PC-3 (cell line): ENCODE results near the gene SEMA4B. TPM values are rescaled to one million over a fixed set of nuclear protein-coding genes. Genes with fewer than 3 reads are reported as not detected.
A peak's percentile ranks its signal among the peaks of the same experiment; 100 is the strongest.

Experiments used
- ATAC-seq: fragments of 200-7000 bp; cut with Tn5 transposase; 2 replicates; pipeline ENCODE4 v1.9.1; 2020; ENCODE audit warnings: mild to moderate bottlenecking, moderate library complexity
- BruUV-seq: library from RNA; stranded (reverse); fragments of 400-500 nt; replicated peaks from 2 replicates; lab custom pipeline; 2021; lab: Mats Ljungman, UMichigan
- CTCF ChIA-PET: fragments of 300-600 bp; sonication (Branson Sonifier 250); formaldehyde crosslinking; loops from one replicate; lab custom pipeline; 2022; ENCODE audit warnings: antibody characterized with exemption; lab: Charles Lee
- POLR2A ChIA-PET: fragments of 300-600 bp; sonication (Branson Sonifier 250); formaldehyde crosslinking; loops from one replicate; lab custom pipeline; 2022; ENCODE audit warnings: antibody characterized with exemption; ENCODE audit not compliant: unreplicated experiment; lab: Charles Lee
- DNase-seq: peaks from one replicate; pipeline ENCODE4 v3.0.0-alpha.2; 2015
- H2AFZ ChIP-seq: fragments of 300-600 bp; sonication (generic); 2 replicates; pipeline ENCODE4 v1.6.0; 2016; ENCODE audit warnings: antibody characterized with exemption, low read length
- H3F3A ChIP-seq: fragments of 300-600 bp; sonication (generic); one replicate; pipeline ENCODE4 v1.6.0; 2017; ENCODE audit warnings: antibody characterized with exemption, low read length, control low read depth, mild to moderate bottlenecking; ENCODE audit not compliant: unreplicated experiment
- H3K27ac ChIP-seq: fragments of 300-600 bp; sonication (generic); 2 replicates; pipeline ENCODE4 v1.5.1; 2016; ENCODE audit warnings: mild to moderate bottlenecking, low read length
- H3K27me3 ChIP-seq: fragments of 300-600 bp; sonication (generic); 2 replicates; pipeline ENCODE4 v1.6.1; 2016; ENCODE audit warnings: low read length, mixed read lengths
- H3K36me3 ChIP-seq: fragments of 300-600 bp; sonication (generic); 2 replicates; pipeline ENCODE4 v1.6.1; 2016; ENCODE audit warnings: low read depth, mixed run types, low read length, mixed read lengths
- H3K4me1 ChIP-seq: fragments of 300-600 bp; sonication (generic); 2 replicates; pipeline ENCODE4 v1.5.1; 2016; ENCODE audit warnings: low read length; ENCODE audit not compliant: insufficient read depth
- H3K4me2 ChIP-seq: fragments of 300-600 bp; sonication (generic); 2 replicates; pipeline ENCODE4 v1.6.0; 2016; ENCODE audit warnings: low read length
- H3K4me3 ChIP-seq: fragments of 300-600 bp; sonication (generic); 2 replicates; pipeline ENCODE4 v1.5.1; 2016; ENCODE audit warnings: mild to moderate bottlenecking, low read length, mixed read lengths
- H3K79me2 ChIP-seq: fragments of 300-600 bp; sonication (generic); 2 replicates; pipeline ENCODE4 v1.6.1; 2017; ENCODE audit warnings: low read length, mixed read lengths
- H3K9ac ChIP-seq: fragments of 300-600 bp; sonication (generic); 2 replicates; pipeline ENCODE4 v1.6.0; 2016; ENCODE audit warnings: mild to moderate bottlenecking, low read length
- H3K9me2 ChIP-seq: fragments of 300-600 bp; sonication (generic); replicated peaks from 2 replicates; pipeline ENCODE4 v1.6.1; 2016; ENCODE audit warnings: mixed run types, low read length, mixed read lengths
- H3K9me3 ChIP-seq: fragments of 300-600 bp; sonication (generic); 2 replicates; pipeline ENCODE4 v1.6.1; 2016; ENCODE audit warnings: low read length, mixed read lengths
- H4K20me1 ChIP-seq: fragments of 300-600 bp; sonication (generic); 2 replicates; pipeline ENCODE4 v1.6.1; 2016; ENCODE audit warnings: low read length, mixed read lengths
- CTCF ChIP-seq: fragments of 300-600 bp; sonication (generic); conservative IDR thresholded peaks from 2 replicates; pipeline ENCODE4 v1.5.1; 2017; ENCODE audit warnings: antibody characterized with exemption, low read depth, mild to moderate bottlenecking, low read length
- EZH2 ChIP-seq: fragments of 300-600 bp; sonication (generic); IDR thresholded peaks from one replicate; pipeline ENCODE4 v1.6.1; 2017; ENCODE audit warnings: antibody characterized with exemption, mild to moderate bottlenecking, low read length; ENCODE audit not compliant: unreplicated experiment
- EZH2phosphoT487 ChIP-seq: fragments of 300-600 bp; sonication (generic); IDR thresholded peaks from 2 replicates; pipeline ENCODE4 v1.6.1; 2018; ENCODE audit warnings: mild to moderate bottlenecking, antibody characterized with exemption, low read length, borderline replicate concordance
- intact Hi-C: fragments of 100-400 bp; cut with micrococcal nuclease; formaldehyde crosslinking; loops from 2 replicates; pipeline ENCODE4 v1.9.0; 2023
- total RNA-seq: library from RNA; depleted of rRNA; stranded (reverse); fragments of >200 nt; gene quantifications from 2 replicates; pipeline ENCODE4 v1.2.3, GENCODE V29; 2014

SEMA4B gene
- total RNA-seq, 1 experiment from 2014 or later, result 114 TPM

DNA sequence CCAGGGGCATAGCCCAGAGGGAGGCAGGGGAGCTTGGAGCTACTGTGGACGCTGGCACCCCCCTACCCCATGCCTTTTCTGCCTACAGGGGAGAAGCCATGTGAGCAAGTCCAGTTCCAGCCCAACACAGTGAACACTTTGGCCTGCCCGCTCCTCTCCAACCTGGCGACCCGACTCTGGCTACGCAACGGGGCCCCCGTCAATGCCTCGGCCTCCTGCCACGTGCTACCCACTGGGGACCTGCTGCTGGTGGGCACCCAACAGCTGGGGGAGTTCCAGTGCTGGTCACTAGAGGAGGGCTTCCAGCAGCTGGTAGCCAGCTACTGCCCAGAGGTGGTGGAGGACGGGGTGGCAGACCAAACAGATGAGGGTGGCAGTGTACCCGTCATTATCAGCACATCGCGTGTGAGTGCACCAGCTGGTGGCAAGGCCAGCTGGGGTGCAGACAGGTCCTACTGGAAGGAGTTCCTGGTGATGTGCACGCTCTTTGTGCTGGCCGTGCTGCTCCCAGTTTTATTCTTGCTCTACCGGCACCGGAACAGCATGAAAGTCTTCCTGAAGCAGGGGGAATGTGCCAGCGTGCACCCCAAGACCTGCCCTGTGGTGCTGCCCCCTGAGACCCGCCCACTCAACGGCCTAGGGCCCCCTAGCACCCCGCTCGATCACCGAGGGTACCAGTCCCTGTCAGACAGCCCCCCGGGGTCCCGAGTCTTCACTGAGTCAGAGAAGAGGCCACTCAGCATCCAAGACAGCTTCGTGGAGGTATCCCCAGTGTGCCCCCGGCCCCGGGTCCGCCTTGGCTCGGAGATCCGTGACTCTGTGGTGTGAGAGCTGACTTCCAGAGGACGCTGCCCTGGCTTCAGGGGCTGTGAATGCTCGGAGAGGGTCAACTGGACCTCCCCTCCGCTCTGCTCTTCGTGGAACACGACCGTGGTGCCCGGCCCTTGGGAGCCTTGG, 27.0 kb downstream of the SEMA4B start:
- CTCF ChIA-PET, result no interaction called here
- TF ChIP-seq EZH2, result no peak
- no peak for TF ChIP-seq EZH2phosphoT487
- no peak for TF ChIP-seq CTCF
- intact Hi-C loops, result no loop called here

DNA sequence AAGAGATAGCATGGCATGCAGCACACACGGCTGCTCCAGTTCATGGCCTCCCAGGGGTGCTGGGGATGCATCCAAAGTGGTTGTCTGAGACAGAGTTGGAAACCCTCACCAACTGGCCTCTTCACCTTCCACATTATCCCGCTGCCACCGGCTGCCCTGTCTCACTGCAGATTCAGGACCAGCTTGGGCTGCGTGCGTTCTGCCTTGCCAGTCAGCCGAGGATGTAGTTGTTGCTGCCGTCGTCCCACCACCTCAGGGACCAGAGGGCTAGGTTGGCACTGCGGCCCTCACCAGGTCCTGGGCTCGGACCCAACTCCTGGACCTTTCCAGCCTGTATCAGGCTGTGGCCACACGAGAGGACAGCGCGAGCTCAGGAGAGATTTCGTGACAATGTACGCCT, 27.8 kb downstream of the SEMA4B start:
- Histone ChIP-seq H3K4me3 (no peak overlapping the region), H3K79me2 (peaks cover 36% of the 10 kb centered on the region), H3K4me2 (no peak overlapping the region), H2AFZ (no peak overlapping the region), H3K27me3 (no peaks in the 10 kb centered on the region), H3F3A (no peaks in the 10 kb centered on the region), H3K4me1 (peaks cover 18% of the 10 kb centered on the region), H3K9me3 (no peaks in the 10 kb centered on the region), H3K36me3 (peaks cover 59% of the 10 kb centered on the region), H4K20me1 (no peaks in the 10 kb centered on the region), H3K9ac (no peak overlapping the region), H3K27ac (no peak overlapping the region), H3K9me2 (no peaks in the 10 kb centered on the region)
- BruUV-seq, result TSS peak; percentile 23
- TF ChIP-seq CTCF, result no peak
- DNase-seq (no peak), ATAC-seq (no peak)
- intact Hi-C loops, result no loop called here
- CTCF ChIA-PET, result no interaction called here
- POLR2A ChIA-PET, result no interaction called here

More for the DNA sequence above, 27.0 kb downstream of the SEMA4B start:
- ATAC-seq (no peak), DNase-seq (no peak)
- POLR2A ChIA-PET, result no interaction called here
- H2AFZ ChIP-seq, result no peak overlapping the region
- no peak overlapping the region for H3K4me2 ChIP-seq
- H4K20me1 ChIP-seq, result no peaks in the 10 kb centered on the region
- peaks cover 67% of the 10 kb centered on the region for H3K36me3 ChIP-seq
- no peak overlapping the region for H3K4me3 ChIP-seq
- no peaks in the 10 kb centered on the region for H3K9me3 ChIP-seq
- H3K9ac ChIP-seq, result no peak overlapping the region
- no peaks in the 10 kb centered on the region for H3K27me3 ChIP-seq
- no peaks in the 10 kb centered on the region for H3F3A ChIP-seq
- H3K4me1 ChIP-seq, result peaks cover 18% of the 10 kb centered on the region
- peaks cover 30% of the 10 kb centered on the region for H3K79me2 ChIP-seq
- H3K27ac ChIP-seq, result no peak overlapping the region
- BruUV-seq, result no TSS peak
- no peaks in the 10 kb centered on the region for H3K9me2 ChIP-seq

DNA sequence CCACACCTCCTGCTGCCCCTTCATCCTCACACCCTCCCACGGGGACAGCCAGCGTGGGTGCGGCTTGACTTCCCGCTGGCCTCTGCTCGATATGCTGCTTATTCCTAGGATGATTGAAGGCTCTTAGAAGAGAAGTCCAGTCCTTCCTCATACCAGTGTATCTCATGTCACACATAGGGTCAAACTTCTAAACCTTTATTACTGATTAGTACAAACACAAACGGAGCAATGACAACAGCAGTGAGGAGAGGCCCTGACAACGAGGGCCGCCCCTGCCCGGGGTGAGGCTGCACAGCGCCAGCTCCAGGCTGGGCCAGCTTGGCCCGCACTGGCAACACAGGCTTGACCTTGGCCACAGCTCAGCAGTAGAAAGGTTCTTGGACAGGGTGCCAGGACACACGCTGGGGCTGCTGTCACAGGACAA, 29.0 kb downstream of the SEMA4B start:
- peaks cover 45% of the 10 kb centered on the region for H3K79me2 ChIP-seq
- H3K27ac ChIP-seq, result no peak overlapping the region
- ATAC-seq (no peak), DNase-seq (no peak)
- CTCF ChIA-PET, result no interaction called here
- H3K27me3 ChIP-seq, result no peaks in the 10 kb centered on the region
- H3K36me3 ChIP-seq, result peaks cover 47% of the 10 kb centered on the region
- no peak overlapping the region for H3K9ac ChIP-seq
- H4K20me1 ChIP-seq, result no peaks in the 10 kb centered on the region
- H3F3A ChIP-seq, result no peaks in the 10 kb centered on the region
- no peak overlapping the region for H3K4me3 ChIP-seq
- H2AFZ ChIP-seq, result no peak overlapping the region
- intact Hi-C loops, result loop anchor here (5.0 kb wide), 2 partner anchors 37 to 88 kb away; partner anchors contain the start of gene NGRN
- no peaks in the 10 kb centered on the region for H3K9me3 ChIP-seq
- H3K4me1 ChIP-seq, result peaks cover 27% of the 10 kb centered on the region
- no peak overlapping the region for H3K4me2 ChIP-seq
- TF ChIP-seq CTCF, result no peak
- no peak for TF ChIP-seq EZH2phosphoT487
- TF ChIP-seq EZH2, result no peak
- H3K9me2 ChIP-seq, result no peaks in the 10 kb centered on the region
- POLR2A ChIA-PET, result no interaction called here
- BruUV-seq, result no TSS peak
